Right cardiac atrium (tissue), 5 donors: ENCODE results near the gene GADL1. TPM values are rescaled to one million over a fixed set of nuclear protein-coding genes. Genes with fewer than 3 reads are reported as not detected.

Experiments used
- ATAC-seq, 2 donors: fragments of 200-7000 bp; cut with Tn5 transposase; one replicate each; pipeline versions ENCODE4 v1.8.0 to v1.9.1; 2020; ENCODE audit warnings: moderate library complexity in 2 of 2, mild to moderate bottlenecking in 1 of 2
- DNase-seq, 3 donors: peaks; one replicate each; pipeline ENCODE4 v3.0.0-alpha.2; 2020
- H3K27ac ChIP-seq: one replicate; pipeline ENCODE4 v1.5.1; 2013; ENCODE audit warnings: mild to moderate bottlenecking, low read length, control low read depth, moderate library complexity
- H3K27me3 ChIP-seq: one replicate; pipeline ENCODE4 v1.6.1; 2013; ENCODE audit not compliant: control insufficient read depth, insufficient read depth
- H3K4me1 ChIP-seq: one replicate; pipeline ENCODE4 v1.6.1; 2013; ENCODE audit warnings: low read length; ENCODE audit not compliant: control insufficient read depth, insufficient read depth
- H3K4me3 ChIP-seq: one replicate; pipeline ENCODE4 v1.5.1; 2013; ENCODE audit warnings: low read length, control low read depth
- H3K9me3 ChIP-seq: one replicate; pipeline ENCODE4 v1.6.1; 2013; ENCODE audit warnings: low read length; ENCODE audit not compliant: control insufficient read depth
- WGBS: extraction: QIAGEN DNeasy Blood & Tissue Kit; methylation state at CpG from one replicate; pipeline ENCODE4 v1.1.7; 2013; 5-methylcytosine and 5-hydroxymethylcytosine counted together
- intact Hi-C, 4 donors: fragments of 100-400 bp; cut with DNase I; formaldehyde crosslinking; loops; one replicate each; pipeline versions ENCODE4 v1.11.0 to v1.14.0; 2022 to 2023
- polyA plus RNA-seq: library from polyadenylated mRNA; stranded (reverse); fragments of 200-250 nt; gene quantifications from one replicate; pipeline ENCODE4 v1.2.3, GENCODE V29; 2013
- total RNA-seq, 4 donors: library from RNA; stranded (reverse); fragmentation: NEBNext Ultra II Directional; extraction: Animal tissue kit (Norgen Biotek cat#: 25700); gene quantifications; one replicate each; pipeline ENCODE4 v1.2.1, GENCODE V29; 2021
- donor health status: healthy with polysubstance abuse.
- donor health status: DM: no; HTN: yes; CAD: no.
- donor health status: DM: no; HTN: no; CAD: no.
- donor health status: DM: no; HTN: yes; CAD: no; lungs with severe emphysema.
- donor health status: DM: yes; HTN: yes; CAD: no.

The GADL1 gene
- total and polyA plus RNA-seq, 5 donors, result not detected

DNA sequence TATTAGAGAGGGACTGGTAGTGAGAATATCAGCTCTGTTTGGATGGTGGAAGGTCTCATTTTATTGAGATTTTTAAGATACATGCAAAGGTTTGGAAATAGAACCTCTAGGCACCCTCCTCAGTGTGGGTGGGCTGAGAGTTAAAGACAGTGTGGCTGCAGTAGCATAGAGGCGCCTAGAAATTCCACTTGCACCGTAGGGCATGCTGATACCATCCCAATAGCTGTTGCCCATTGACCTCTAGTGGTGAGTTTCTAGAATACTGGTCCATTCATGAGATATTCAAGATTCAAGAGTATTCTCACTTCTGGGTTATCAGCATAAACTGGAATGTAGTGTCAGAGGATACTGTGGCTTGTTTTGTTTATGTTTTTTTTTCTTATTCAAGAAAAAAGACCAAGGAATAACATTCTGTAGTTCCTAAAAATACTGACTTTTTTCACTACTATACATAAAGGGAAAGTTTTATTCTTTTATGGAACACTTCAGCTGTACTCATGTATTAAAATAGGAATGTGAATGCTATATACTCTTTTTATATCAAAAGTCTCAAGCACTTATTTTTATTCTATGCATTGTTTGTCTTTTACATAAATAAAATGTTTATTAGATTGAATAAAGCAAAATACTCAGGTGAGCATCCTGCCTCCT is 200.9 kb downstream of the GADL1 start:
- under 1% methylated on average over 2 of the region's 2 CpGs for WGBS
- DNase-seq (peak in 1 of 3 donors; percentile 71), ATAC-seq (peak; percentile 80 to 83)
- Histone ChIP-seq H3K9me3 (no peaks in the 10 kb centered on the region), H3K27me3 (no peaks in the 10 kb centered on the region), H3K4me3 (no peak overlapping the region), H3K4me1 (peaks cover 26% of the 10 kb centered on the region), H3K27ac (no peak overlapping the region)
- intact Hi-C loops, result loop anchor here (10.0 kb wide), 4 partner anchors 379 to 579 kb away; no protein-coding TSS in a partner anchor

DNA sequence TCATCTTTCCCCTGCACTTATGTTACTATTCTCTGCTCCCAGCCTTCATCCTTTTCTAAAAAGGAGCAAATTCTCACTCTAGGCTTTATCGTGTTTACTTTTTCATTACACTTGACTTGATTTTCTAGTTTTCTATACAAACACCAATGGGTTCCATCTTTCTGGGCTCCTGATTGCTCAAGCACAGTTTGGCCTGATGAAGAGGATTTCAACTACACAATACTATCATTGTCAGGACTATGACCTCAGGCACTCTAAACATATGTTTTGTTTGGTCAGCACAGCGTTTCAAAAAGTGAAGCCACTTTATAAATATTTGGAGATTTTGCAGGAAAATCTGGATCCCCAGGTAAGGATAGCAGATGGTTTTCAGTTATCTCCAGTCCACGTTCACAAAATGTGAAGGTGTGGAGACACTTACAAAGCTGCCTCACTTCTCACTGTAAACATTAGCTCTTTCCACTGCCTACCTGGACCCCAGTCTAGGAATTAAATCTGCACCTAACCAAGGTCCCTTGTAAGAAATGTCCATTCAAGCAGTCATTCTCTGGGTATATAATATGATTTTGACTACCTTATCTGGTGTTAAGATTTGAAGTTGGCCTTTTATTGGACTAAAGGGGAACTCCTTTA is 201.8 kb downstream of the GADL1 start:
- ATAC-seq (no peak), DNase-seq (no peak)
- intact Hi-C loops, result loop anchor here (10.0 kb wide), 4 partner anchors 378 to 578 kb away; no protein-coding TSS in a partner anchor
- Histone ChIP-seq H3K27me3 (no peaks in the 10 kb centered on the region), H3K4me1 (peaks cover 31% of the 10 kb centered on the region), H3K9me3 (no peaks in the 10 kb centered on the region), H3K4me3 (no peak overlapping the region), H3K27ac (no peak overlapping the region)
- WGBS, result 70% methylated on average over 3 of the region's 3 CpGs

DNA sequence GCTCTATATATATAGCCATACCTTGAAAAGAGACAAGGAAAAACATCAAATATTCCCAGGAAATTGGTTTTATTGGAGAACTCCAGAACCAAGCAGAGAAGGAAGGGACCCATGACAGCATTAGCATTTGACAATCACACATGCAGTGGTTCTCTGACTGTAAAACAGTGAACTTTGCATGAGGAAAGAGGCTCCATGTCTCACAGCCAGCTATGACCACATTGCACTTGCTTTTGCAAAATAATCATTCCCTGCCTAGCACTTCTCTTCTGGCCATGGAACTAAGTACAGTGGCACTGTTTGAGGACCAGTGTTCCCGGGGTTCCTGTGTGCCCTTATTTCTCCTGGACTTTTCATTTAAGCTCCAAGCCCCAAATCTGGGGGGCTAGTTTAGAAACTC is 202.5 kb downstream of the GADL1 start:
- DNase-seq (no peak), ATAC-seq (peak in 1 of 2 donors; percentile 4)
- intact Hi-C loops, result loop anchor here (10.0 kb wide), 4 partner anchors 377 to 577 kb away; no protein-coding TSS in a partner anchor
- Histone ChIP-seq H3K4me1 (peaks cover 31% of the 10 kb centered on the region), H3K27ac (no peak overlapping the region), H3K4me3 (no peak overlapping the region), H3K9me3 (no peaks in the 10 kb centered on the region), H3K27me3 (no peaks in the 10 kb centered on the region)
- WGBS, result 60% methylated on average over 1 of the region's 1 CpG

DNA sequence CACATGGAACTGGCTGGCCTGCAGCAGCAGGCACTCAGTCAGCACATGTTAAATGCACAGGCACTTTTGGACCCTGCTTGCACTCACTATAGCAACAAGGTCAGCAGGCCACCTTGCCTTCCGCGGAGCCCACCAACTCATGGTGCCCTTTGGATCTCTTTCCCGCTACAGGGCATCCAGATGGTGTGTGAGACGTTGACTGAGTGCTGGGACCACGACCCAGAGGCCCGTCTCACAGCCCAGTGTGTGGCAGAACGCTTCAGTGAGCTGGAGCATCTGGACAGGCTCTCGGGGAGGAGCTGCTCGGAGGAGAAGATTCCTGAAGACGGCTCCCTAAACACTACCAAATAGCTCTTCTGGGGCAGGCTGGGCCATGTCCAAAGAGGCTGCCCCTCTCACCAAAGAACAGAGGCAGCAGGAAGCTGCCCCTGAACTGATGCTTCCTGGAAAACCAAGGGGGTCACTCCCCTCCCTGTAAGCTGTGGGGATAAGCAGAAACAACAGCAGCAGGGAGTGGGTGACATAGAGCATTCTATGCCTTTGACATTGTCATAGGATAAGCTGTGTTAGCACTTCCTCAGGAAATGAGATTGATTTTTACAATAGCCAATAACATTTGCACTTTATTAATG is 203.1 kb downstream of the GADL1 start:
- 49% methylated on average over 10 of the region's 10 CpGs for WGBS
- peaks cover 31% of the 10 kb centered on the region for H3K4me1 ChIP-seq
- no peaks in the 10 kb centered on the region for H3K9me3 ChIP-seq
- intact Hi-C loops, result loop anchor here (10.0 kb wide), 4 partner anchors 377 to 577 kb away; no protein-coding TSS in a partner anchor
- ATAC-seq (no peak), DNase-seq (peak in 1 of 3 donors; percentile 54)
- no peaks in the 10 kb centered on the region for H3K27me3 ChIP-seq
- peak overlapping the region; percentile 2 for H3K27ac ChIP-seq
- H3K4me3 ChIP-seq, result no peak overlapping the region

DNA sequence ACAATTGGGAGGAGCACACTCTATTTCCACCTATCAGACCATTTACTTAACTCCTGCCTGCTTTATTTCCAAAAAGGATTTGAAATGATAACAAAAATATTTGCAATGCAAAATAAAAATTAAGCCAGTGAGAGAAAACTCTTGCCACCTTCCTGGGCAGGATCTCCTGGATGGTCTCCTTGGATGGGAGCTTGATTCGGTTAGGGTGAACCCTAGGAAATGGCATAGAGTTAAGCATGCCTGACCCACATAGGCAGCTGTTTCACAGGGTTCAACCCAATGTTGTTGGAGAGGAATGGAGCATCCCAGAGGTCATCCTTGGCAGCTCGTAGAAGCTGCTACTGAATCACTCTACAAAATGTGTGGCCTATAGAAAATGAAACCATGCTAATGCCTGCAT is 204.3 kb downstream of the GADL1 start:
- Histone ChIP-seq H3K4me1 (peaks cover 30% of the 10 kb centered on the region), H3K4me3 (no peak overlapping the region), H3K9me3 (no peaks in the 10 kb centered on the region), H3K27ac (no peak overlapping the region), H3K27me3 (no peaks in the 10 kb centered on the region)
- DNase-seq (no peak), ATAC-seq (no peak)
- 67% methylated on average over 2 of the region's 2 CpGs for WGBS
- intact Hi-C loops, result loop anchor here (10.0 kb wide), 4 partner anchors 375 to 575 kb away; no protein-coding TSS in a partner anchor

DNA sequence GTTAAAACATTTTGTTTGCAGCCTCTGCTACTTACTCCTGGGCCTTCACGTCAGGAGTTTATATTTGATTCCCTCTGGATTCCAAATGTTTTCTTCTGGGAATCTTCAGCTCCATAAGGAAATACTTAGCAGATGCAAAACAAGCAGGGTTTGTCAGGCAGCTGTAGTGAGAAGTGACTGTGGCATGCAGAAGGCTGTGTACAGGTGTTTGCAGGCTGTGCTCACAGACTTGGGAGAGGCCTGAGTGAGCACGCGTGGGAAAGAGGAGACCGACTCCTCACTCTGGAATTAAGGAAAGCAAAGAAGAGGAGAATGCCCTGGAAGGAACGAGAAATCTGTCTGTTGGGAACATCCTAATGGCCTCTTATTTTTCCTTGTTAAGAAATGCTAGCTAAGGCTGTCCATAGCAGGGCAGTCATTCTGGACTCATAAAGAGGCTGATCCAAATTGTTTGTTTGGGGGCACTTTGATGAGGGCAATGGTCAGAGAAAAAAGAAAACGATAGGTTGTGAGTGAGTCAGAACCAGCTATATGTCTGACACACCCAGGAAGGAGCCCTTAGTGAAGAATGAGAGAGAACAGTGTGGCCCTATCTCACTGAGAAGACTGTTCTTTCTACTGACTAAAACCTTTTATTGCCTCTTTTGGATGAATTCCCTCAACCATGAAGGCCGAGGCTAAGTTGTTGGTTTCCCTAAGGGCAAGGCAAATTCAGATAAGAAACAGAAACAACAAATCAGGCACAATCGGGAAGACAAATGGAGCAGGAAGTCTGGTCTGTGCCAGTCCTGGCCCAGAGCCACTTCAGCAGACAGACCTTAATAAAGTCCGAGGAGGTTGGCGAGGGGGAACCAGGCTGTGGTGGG is 205.5 kb downstream of the GADL1 start:
- DNase-seq, result peak; percentile 48 to 84 (median 81)
- intact Hi-C loops, result loop anchor here (5.0 to 10.0 kb wide), 5 partner anchors 74 to 184 kb away; partner anchors contain the start of gene TGFBR2 (in 1 of the 4)
- Histone ChIP-seq H3K4me1 (peaks cover 32% of the 10 kb centered on the region), H3K9me3 (no peaks in the 10 kb centered on the region), H3K27ac (peak overlapping the region; percentile 83), H3K27me3 (no peaks in the 10 kb centered on the region), H3K4me3 (no peak overlapping the region)
- WGBS, result 35% methylated on average over 10 of the region's 10 CpGs
- ATAC-seq, result peak; percentile 58 to 65

DNA sequence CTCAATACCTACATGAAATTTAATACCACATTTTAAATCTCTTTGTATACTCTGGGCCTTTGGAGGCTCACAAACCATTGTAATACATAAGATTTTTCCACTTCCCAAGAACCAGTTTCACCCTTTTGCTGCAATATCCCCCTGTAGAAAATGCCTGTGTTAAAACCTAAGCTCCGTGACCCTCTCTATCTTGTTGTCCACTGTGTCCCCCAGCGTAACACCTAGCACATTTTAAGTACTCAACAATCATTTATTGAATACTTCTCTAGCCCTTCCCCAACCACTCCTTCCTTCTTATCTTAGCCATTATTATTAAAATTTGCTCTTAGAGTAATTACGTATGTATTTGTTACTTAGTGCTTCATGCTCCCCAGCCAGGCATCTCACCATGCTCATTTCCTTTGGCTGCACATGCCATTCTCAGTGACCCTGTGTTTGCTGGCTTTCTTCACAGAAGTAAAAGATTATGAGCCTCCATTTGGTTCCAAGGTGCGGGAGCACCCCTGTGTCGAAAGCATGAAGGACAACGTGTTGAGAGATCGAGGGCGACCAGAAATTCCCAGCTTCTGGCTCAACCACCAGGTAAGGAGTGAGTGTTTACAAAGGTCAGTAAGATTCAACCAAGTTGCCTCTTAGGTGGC is 206.4 kb downstream of the GADL1 start:
- peaks cover 37% of the 10 kb centered on the region for H3K4me1 ChIP-seq
- no peak for DNase-seq
- no peak overlapping the region for H3K4me3 ChIP-seq
- 81% methylated on average over 8 of the region's 8 CpGs for WGBS
- intact Hi-C loops, result loop anchor here (5.0 to 10.0 kb wide), 5 partner anchors 73 to 183 kb away; partner anchors contain the start of gene TGFBR2 (in 1 of the 4)
- no peak for ATAC-seq
- no peaks in the 10 kb centered on the region for H3K9me3 ChIP-seq
- H3K27me3 ChIP-seq, result no peaks in the 10 kb centered on the region
- H3K27ac ChIP-seq, result peak overlapping the region; percentile 42

DNA sequence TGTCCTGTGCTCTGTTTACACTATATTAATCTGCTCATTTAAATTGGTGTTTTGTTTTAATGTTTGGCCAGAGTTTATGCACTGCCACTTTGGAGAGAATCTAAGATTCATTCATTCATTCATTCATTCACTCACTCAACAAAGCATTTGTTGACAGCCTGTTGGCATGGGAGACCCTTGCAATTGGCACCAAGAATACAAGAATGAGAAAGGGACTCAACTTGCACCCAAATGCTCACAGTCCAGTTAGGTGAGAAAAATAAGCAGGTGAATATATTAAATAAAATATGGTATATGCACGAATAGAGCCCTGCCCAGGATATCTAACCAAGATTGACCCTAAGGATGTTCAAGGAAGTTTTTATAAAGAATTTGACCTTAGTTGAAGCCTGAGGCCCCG is 207.7 kb downstream of the GADL1 start:
- Histone ChIP-seq H3K4me1 (peaks cover 42% of the 10 kb centered on the region), H3K4me3 (no peak overlapping the region), H3K27ac (no peak overlapping the region), H3K9me3 (no peaks in the 10 kb centered on the region), H3K27me3 (no peaks in the 10 kb centered on the region)
- WGBS, result 56% methylated on average over 2 of the region's 2 CpGs
- intact Hi-C loops, result loop anchor here (5.0 to 10.0 kb wide), 5 partner anchors 72 to 182 kb away; partner anchors contain the start of gene TGFBR2 (in 1 of the 4)
- ATAC-seq (no peak), DNase-seq (no peak)

DNA sequence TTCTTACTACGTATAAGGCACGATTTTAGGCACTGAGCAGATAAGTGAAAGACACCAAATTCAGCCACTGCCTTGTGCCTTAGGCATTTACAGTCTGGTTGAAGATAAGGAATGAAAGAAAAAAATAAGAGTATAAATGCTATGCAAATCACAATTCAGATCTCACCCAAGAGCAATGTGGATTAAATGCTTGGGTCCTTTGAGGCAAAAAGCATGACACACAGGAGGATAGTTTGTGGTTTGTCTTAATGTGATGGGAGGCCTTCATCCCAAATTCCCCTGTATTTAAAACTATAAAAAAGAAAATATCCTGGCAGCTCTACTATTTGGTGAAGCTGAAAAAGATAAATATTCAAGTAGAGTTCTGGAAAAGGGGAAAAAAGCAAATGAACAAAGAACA is 208.3 kb downstream of the GADL1 start:
- intact Hi-C loops, result loop anchor here (5.0 to 10.0 kb wide), 5 partner anchors 71 to 181 kb away; partner anchors contain the start of gene TGFBR2 (in 1 of the 4)
- DNase-seq, result no peak
- H3K4me1 ChIP-seq, result peaks cover 47% of the 10 kb centered on the region
- no peaks in the 10 kb centered on the region for H3K27me3 ChIP-seq
- ATAC-seq, result no peak
- H3K9me3 ChIP-seq, result no peaks in the 10 kb centered on the region
- 67% methylated on average over 2 of the region's 2 CpGs for WGBS
- no peak overlapping the region for H3K27ac ChIP-seq
- H3K4me3 ChIP-seq, result no peak overlapping the region

DNA sequence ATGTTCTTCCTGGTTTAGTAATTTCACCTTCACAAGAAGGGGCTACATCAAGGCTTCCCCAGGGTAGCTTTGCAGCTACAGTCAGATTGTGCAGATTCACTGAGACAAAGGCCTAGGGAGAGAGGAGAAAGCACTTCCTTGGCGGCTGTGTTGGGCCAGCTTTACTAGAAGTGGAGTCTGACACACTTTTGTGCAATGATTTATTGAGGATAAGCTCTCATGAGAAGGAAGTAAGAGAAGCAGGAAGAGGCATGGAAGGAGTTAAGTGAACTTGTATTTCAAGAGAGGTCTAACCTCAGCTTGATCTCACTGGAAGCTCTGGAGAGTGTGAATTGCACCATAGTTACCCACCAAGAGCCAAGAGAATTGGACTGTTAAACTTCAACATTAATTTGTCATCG is 209.2 kb downstream of the GADL1 start:
- intact Hi-C loops, result loop anchor here (5.0 to 10.0 kb wide), 5 partner anchors 70 to 180 kb away; partner anchors contain the start of gene TGFBR2 (in 1 of the 4)
- peaks cover 44% of the 10 kb centered on the region for H3K4me1 ChIP-seq
- WGBS, result 86% methylated on average over 2 of the region's 2 CpGs
- H3K27ac ChIP-seq, result peak overlapping the region; percentile 43
- H3K9me3 ChIP-seq, result no peaks in the 10 kb centered on the region
- ATAC-seq (no peak), DNase-seq (no peak)
- no peak overlapping the region for H3K4me3 ChIP-seq
- no peaks in the 10 kb centered on the region for H3K27me3 ChIP-seq
